Adrenal gland (tissue), 19 donors: ENCODE measurements around the gene OR6C76. TPM values are rescaled to one million over a fixed set of nuclear protein-coding genes. Genes with fewer than 3 reads are reported as not detected.

ENCODE experiments used
- DNase-seq, 7 donors: peaks; one replicate each; pipeline ENCODE4 v3.0.0-alpha.2; 2019 to 2020
- H3K27ac ChIP-seq, 5 donors: fragments of 200-600 bp; sonication (generic) in 4 of 5; 1 replicate in 3 of 5; 2 replicates in 2 of 5; pipeline versions ENCODE4 v1.5.1 to v1.8.0; 2016 to 2020; ENCODE audit warnings: mild to moderate bottlenecking in 1 of 5
- H3K27me3 ChIP-seq: fragments of 200-600 bp; 2 replicates; pipeline ENCODE4 v1.8.0; 2021
- H3K36me3 ChIP-seq, 2 donors: fragments of 200-600 bp; replicated peaks in 1 of 2; 1 replicate in 1 of 2; 2 replicates in 1 of 2; pipeline versions ENCODE4 v1.5.1 to v1.8.0; 2018 to 2022
- H3K4me1 ChIP-seq, 2 donors: fragments of 200-600 bp; replicated peaks in 1 of 2; 1 replicate in 1 of 2; 2 replicates in 1 of 2; pipeline versions ENCODE4 v1.5.1 to v1.8.0; 2018 to 2021
- H3K4me3 ChIP-seq, 4 donors: fragments of 200-600 bp; sonication (generic) in 3 of 4; one replicate each; pipeline ENCODE4 v1.5.1; 2016 to 2018
- H3K9me3 ChIP-seq, 3 donors: fragments of 200-600 bp; sonication (generic) in 1 of 3; replicated peaks in 1 of 3; 1 replicate in 2 of 3; 2 replicates in 1 of 3; pipeline versions ENCODE4 v1.5.1 to v1.8.0; 2016 to 2021
- CTCF ChIP-seq, 6 experiments: fragments of 450-650 bp in 4 of 6; fragments of 200-600 bp in 2 of 6; sonication (generic) in 1 of 6; IDR thresholded peaks; 1 replicate in 5 of 6; 2 replicates in 1 of 6; pipeline versions ENCODE4 v1.5.1 to v1.8.0; 2016 to 2021; ENCODE audit warnings: antibody characterized with exemption in 6 of 6, mild to moderate bottlenecking in 2 of 6, moderate library complexity in 1 of 6
- POLR2A ChIP-seq, 2 donors: fragments of 450-650 bp; IDR thresholded peaks; one replicate each; pipeline ENCODE4 v1.6.1; 2017; ENCODE audit warnings: antibody characterized with exemption in 2 of 2, mild to moderate bottlenecking in 2 of 2, moderate library complexity in 1 of 2
- WGBS, 4 donors: extraction: QIAGEN DNeasy Blood & Tissue Kit in 2 of 4; methylation state at CpG; one replicate each; pipeline versions ENCODE4 v1.1.5 to v1.1.7; 2013 to 2017; 5-methylcytosine and 5-hydroxymethylcytosine counted together
- intact Hi-C, 2 donors: fragments of 100-400 bp; cut with DNase I; formaldehyde crosslinking; loops; one replicate each; pipeline versions ENCODE4 v1.14.1 to v1.15.0; 2022 to 2023
- long read RNA-seq, 10 donors: library from polyadenylated mRNA in 3 of 10; unstranded in 2 of 10; stranded (forward) in 1 of 10; transcript quantifications; one replicate each; pipeline ENCODE4 v2.0.0 and lab custom pipeline, GENCODE V29; 2021 to 2026
- polyA plus RNA-seq, 3 donors: library from polyadenylated mRNA; stranded (reverse); fragments of 200-250 nt in 2 of 3; fragments of 350-450 nt in 1 of 3; fragmentation: Illumina TruSeq in 1 of 3; extraction: RNeasy Lipid Tissue Mini Kit (QIAGEN cat#74804) in 1 of 3; gene quantifications; one replicate each; pipeline ENCODE4 v1.2.3, GENCODE V29; 2013 to 2014
- total RNA-seq, 9 donors: library from RNA; depleted of rRNA in 4 of 9; stranded (reverse); fragments of >200 nt in 4 of 9; fragments of 120-200 nt in 1 of 9; fragmentation: NEBNext Ultra II Directional in 1 of 9; extraction: Animal tissue kit (Norgen Biotek cat#: 25700) in 1 of 9; gene quantifications; one replicate each; pipeline versions ENCODE4 v1.1.0 to v1.2.4, GENCODE V29; 2013 to 2023
- donor health status: healthy with polysubstance abuse.
- donor health status: Bipolar disorder and iron deficiency.
- donor health status: DM: yes; HTN: yes; CAD: no.
- donor health status: DM: no; HTN: no; CAD: no.
- donor health status: DM: no; HTN: no; CAD: no.
- donor health status: DM: yes; HTN: yes; CAD: no.

The OR6C76 gene
- total RNA-seq (not detected), polyA plus RNA-seq (not detected)
- long read RNA-seq, donor 1 = 0 reads
- long read RNA-seq, donor 2 = 0 reads
- long read RNA-seq, donor 3 = 0 reads
- long read RNA-seq, donor 4 = 0 reads
- long read RNA-seq, donor 5 = 0 reads
- long read RNA-seq, donor 6 = 0 reads
- long read RNA-seq, donor 7 = 0 reads
- long read RNA-seq, donor 8 = 0 reads
- long read RNA-seq, donor 9 = 0 reads
- long read RNA-seq, donor 10 = 0 reads

- Histone ChIP-seq H3K36me3 (no peaks in the 10 kb centered on the region), H3K9me3 (no peaks in the 10 kb centered on the region), H3K4me1 (no peaks in the 10 kb centered on the region), H3K27ac (no peak within 1 kb of the TSS), H3K27me3 (no peaks in the 10 kb centered on the region), H3K4me3 (no peak within 1 kb of the TSS)
- no peak for DNase-seq
- intact Hi-C loops = no loop called here
- 73 to 92% (median 81%) methylated on average over 4 of the region's 4 CpGs for WGBS, 4 donors
- no peak for TF ChIP-seq CTCF (IDR thresholded peaks at IDR 0.05)
- no peak for TF ChIP-seq POLR2A (IDR thresholded peaks at IDR 0.05)
These were observed at the start of gene OR6C76 for GRCh38 chr12:55425954-55426353. Gene OR6C76, plus strand, starts transcription at chr12:55426254. Its CDS starts 0 bp downstream, at chr12:55426254.

GRCh38 chr12:55385891-55386290 lies 40.2 kb upstream of the OR6C76 start:
- Histone ChIP-seq H3K36me3 (no peaks in the 10 kb centered on the region), H3K27me3 (peaks cover 2% of the 10 kb centered on the region), H3K4me1 (no peaks in the 10 kb centered on the region), H3K9me3 (no peaks in the 10 kb centered on the region), H3K4me3 (no peak overlapping the region), H3K27ac (no peak overlapping the region)
- no peak for TF ChIP-seq CTCF (IDR thresholded peaks at IDR 0.05)
- TF ChIP-seq POLR2A (IDR thresholded peaks at IDR 0.05) = no peak
- no peak for DNase-seq
- intact Hi-C loops = no loop called here

- Histone ChIP-seq H3K36me3 (no peaks in the 10 kb centered on the region), H3K27me3 (no peaks in the 10 kb centered on the region), H3K4me3 (no peak overlapping the region), H3K4me1 (no peaks in the 10 kb centered on the region), H3K27ac (no peak overlapping the region), H3K9me3 (no peaks in the 10 kb centered on the region)
- WGBS, 4 donors = 86 to 90% (median 88%) methylated on average over 13 to 23 of the region's 23 CpGs
- intact Hi-C loops = no loop called here
- TF ChIP-seq CTCF (IDR thresholded peaks at IDR 0.05) = no peak
- TF ChIP-seq POLR2A (IDR thresholded peaks at IDR 0.05) = no peak
- DNase-seq = no peak
These were observed 33.8 kb upstream of the OR6C76 start for GRCh38 chr12:55392032-55392795.

GRCh38 chr12:55396326-55396725 lies 29.7 kb upstream of the OR6C76 start:
- no peaks in the 10 kb centered on the region for H3K4me1 ChIP-seq
- 72 to 85% (median 81%) methylated on average over 1 of the region's 1 CpG for WGBS, 4 donors
- no peak for DNase-seq
- TF ChIP-seq POLR2A (IDR thresholded peaks at IDR 0.05) (no peak), CTCF (IDR thresholded peaks at IDR 0.05) (no peak)
- H3K4me3 ChIP-seq = no peak overlapping the region
- no peaks in the 10 kb centered on the region for H3K9me3 ChIP-seq
- no peaks in the 10 kb centered on the region for H3K36me3 ChIP-seq
- no peaks in the 10 kb centered on the region for H3K27me3 ChIP-seq
- intact Hi-C loops = no loop called here
- no peak overlapping the region for H3K27ac ChIP-seq
